Vagina (tissue), 2 donors: Measurements from ENCODE around the gene NUP98.

ENCODE experiments used
- POLR2AphosphoS5 ChIP-seq, 2 donors: sonication (generic); formaldehyde crosslinking; IDR thresholded peaks; one replicate each; pipeline ENCODE4 v1.9.0; 2017; ENCODE audit warnings: antibody characterized with exemption in 2 of 2, mild to moderate bottlenecking in 2 of 2, low read depth in 1 of 2; ENCODE audit not compliant: insufficient read depth in 1 of 2
- TF ChIP-seq, protein P1 (sequence below), 3 experiments: fragments of 450-650 bp in 2 of 3; fragments of 200-600 bp in 1 of 3; sonication (generic) in 1 of 3; IDR thresholded peaks; one replicate each; pipeline ENCODE4 v1.5.1; 2017 to 2019; ENCODE audit warnings: antibody characterized with exemption in 3 of 3, mild to moderate bottlenecking in 2 of 3, moderate library complexity in 2 of 3

DNA sequence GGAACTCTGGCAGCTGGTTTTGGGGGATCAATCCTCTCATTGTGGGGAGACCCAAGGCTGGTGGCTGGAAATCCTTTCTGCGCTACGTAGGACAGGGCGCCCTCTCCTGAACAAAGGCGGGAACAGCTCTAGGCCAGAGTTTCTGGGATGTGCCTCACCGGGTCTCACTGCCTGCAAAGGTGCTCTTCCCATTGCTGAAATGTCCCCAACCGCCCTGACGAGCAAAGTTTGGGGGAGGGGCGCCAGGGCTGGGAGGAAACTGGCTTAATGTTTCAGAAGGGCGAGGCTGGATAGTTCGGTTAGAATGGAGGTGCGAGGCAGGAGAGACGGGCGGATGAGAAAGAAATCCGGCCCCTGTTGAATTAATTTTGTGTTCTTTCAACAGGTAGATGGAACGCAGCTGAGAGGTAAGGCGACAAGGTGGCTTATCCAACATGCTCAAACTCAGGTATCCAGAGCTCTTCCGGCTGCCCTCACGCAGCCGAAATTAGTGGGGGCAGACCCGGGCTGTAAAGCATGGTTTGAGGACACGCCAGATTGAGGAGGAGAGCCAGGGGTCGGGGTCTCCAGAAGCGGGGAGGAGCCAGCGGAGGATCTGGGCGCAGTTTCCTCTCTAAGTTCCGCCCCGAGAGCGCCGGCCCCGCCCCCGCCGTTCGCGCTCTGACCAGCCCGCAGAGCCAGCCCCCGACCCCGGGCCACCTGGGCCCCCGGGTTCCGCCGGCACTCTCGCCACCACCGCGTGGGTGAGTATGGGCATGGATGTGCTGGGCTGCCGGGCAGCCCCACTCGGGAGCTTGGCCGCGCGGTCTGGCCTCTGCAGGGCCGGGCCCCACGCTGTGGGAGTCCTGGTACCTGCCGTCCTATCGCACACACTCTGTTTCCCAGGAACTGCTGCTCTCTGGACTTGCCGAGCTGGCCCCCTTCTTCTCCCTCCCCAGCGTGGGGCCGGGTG lies 10.8 kb upstream of the NUP98 start, which contains the start of gene PGAP2:
- TF ChIP-seq POLR2AphosphoS5 (IDR thresholded peaks at IDR 0.05; ENCODE audit: insufficient read depth in 1 of 2, low read depth in 1 of 2) = peak in 1 of 2 donors; percentile 16
- TF ChIP-seq, protein P1, sequence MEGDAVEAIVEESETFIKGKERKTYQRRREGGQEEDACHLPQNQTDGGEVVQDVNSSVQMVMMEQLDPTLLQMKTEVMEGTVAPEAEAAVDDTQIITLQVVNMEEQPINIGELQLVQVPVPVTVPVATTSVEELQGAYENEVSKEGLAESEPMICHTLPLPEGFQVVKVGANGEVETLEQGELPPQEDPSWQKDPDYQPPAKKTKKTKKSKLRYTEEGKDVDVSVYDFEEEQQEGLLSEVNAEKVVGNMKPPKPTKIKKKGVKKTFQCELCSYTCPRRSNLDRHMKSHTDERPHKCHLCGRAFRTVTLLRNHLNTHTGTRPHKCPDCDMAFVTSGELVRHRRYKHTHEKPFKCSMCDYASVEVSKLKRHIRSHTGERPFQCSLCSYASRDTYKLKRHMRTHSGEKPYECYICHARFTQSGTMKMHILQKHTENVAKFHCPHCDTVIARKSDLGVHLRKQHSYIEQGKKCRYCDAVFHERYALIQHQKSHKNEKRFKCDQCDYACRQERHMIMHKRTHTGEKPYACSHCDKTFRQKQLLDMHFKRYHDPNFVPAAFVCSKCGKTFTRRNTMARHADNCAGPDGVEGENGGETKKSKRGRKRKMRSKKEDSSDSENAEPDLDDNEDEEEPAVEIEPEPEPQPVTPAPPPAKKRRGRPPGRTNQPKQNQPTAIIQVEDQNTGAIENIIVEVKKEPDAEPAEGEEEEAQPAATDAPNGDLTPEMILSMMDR (IDR thresholded peaks at IDR 0.05) = peak; percentile 18 to 60 (median 31)
